Neural cell (in vitro differentiated cells): ENCODE data around the gene DCPS. TPM values are rescaled to one million over a fixed set of nuclear protein-coding genes. Genes with fewer than 3 reads are reported as not detected.
"Not testable (repeated sequence)": the region's sequence is repeated elsewhere in the genome, so short reads cannot be mapped to it uniquely, and the experiment has no call there.

Source experiments
- H2AFZ ChIP-seq: fragments of 200-600, 300-800 bp; sonication (generic), shearing (Covaris generic); 2 replicates; pipeline ENCODE4 v1.6.0; 2014; ENCODE audit warnings: low read depth, mild to moderate bottlenecking, antibody characterized with exemption, low read length, moderate library complexity
- H3F3A ChIP-seq: fragments of 200-600 bp; shearing (Covaris generic); 2 replicates; pipeline ENCODE4 v1.6.1; 2016; ENCODE audit warnings: mild to moderate bottlenecking, moderate library complexity, mixed read lengths, antibody characterized with exemption, low read length; ENCODE audit not compliant: insufficient read depth, poor library complexity, severe bottlenecking
- H3K27ac ChIP-seq: fragments of 200-600, 300-800 bp; sonication (generic), shearing (Covaris generic); 2 replicates; pipeline ENCODE4 v1.5.1; 2014; ENCODE audit warnings: mild to moderate bottlenecking, low read length, moderate library complexity
- H3K27me3 ChIP-seq: fragments of 300-800, 200-600 bp; sonication (generic), shearing (Covaris generic); 2 replicates; pipeline ENCODE4 v1.6.0; 2014; ENCODE audit warnings: mild to moderate bottlenecking, low read depth, low read length, moderate library complexity; ENCODE audit not compliant: insufficient read depth
- H3K36me3 ChIP-seq: fragments of 300-800, 200-600 bp; sonication (generic), shearing (Covaris generic); 2 replicates; pipeline ENCODE4 v1.5.1; 2014; ENCODE audit warnings: mild to moderate bottlenecking, antibody characterized with exemption, low read length, moderate library complexity; ENCODE audit not compliant: insufficient read depth
- H3K4me2 ChIP-seq: fragments of 300-800, 200-600 bp; sonication (generic), shearing (Covaris generic); 2 replicates; pipeline ENCODE4 v1.6.0; 2014; ENCODE audit warnings: mild to moderate bottlenecking, low read length
- H3K4me3 ChIP-seq: fragments of 300-800, 200-600 bp; sonication (generic), shearing (Covaris generic); 2 replicates; pipeline ENCODE4 v1.5.1; 2014; ENCODE audit warnings: mild to moderate bottlenecking, low read length, moderate library complexity
- H3K79me2 ChIP-seq: fragments of 200-600 bp; shearing (Covaris generic); replicated peaks from 2 replicates; pipeline ENCODE4 v1.6.0; 2014; ENCODE audit warnings: mild to moderate bottlenecking, low read length, moderate library complexity; ENCODE audit not compliant: insufficient read depth
- H3K9ac ChIP-seq: fragments of 300-800, 200-600 bp; sonication (generic), shearing (Covaris generic); 2 replicates; pipeline ENCODE4 v1.6.1; 2016; ENCODE audit warnings: mild to moderate bottlenecking, low read length, mixed read lengths
- H3K9me2 ChIP-seq: fragments of 200-600 bp; shearing (Covaris generic); 2 replicates; pipeline ENCODE4 v1.6.1; 2016; ENCODE audit warnings: mild to moderate bottlenecking, low read length, mixed read lengths; ENCODE audit not compliant: insufficient read depth
- H3K9me3 ChIP-seq: fragments of 200-600, 300-800 bp; sonication (generic), shearing (Covaris generic); 2 replicates; pipeline ENCODE4 v1.6.1; 2016; ENCODE audit warnings: mild to moderate bottlenecking, mixed run types, low read length, moderate library complexity, mixed read lengths
- H4K20me1 ChIP-seq: fragments of 200-600 bp; shearing (Covaris generic); 2 replicates; pipeline ENCODE4 v1.6.1; 2016; ENCODE audit warnings: mild to moderate bottlenecking, mixed run types; ENCODE audit not compliant: insufficient read depth
- EP300 ChIP-seq: fragments of 450-650 bp; conservative IDR thresholded peaks from 2 replicates; pipeline ENCODE4 v1.6.1; 2014; ENCODE audit warnings: antibody characterized with exemption, mild to moderate bottlenecking, moderate library complexity; ENCODE audit not compliant: poor library complexity, severe bottlenecking
- EZH2 ChIP-seq: fragments of 200-600, 300-800 bp; shearing (Covaris generic), sonication (generic); IDR thresholded peaks from 2 replicates; pipeline ENCODE4 v1.6.1; 2014; ENCODE audit warnings: antibody characterized with exemption, low read length, borderline replicate concordance, mild to moderate bottlenecking; ENCODE audit not compliant: insufficient read depth, poor library complexity, severe bottlenecking
- MXI1 ChIP-seq: fragments of 450-650 bp; conservative IDR thresholded peaks from 2 replicates; pipeline ENCODE4 v1.6.1; 2014; ENCODE audit warnings: antibody characterized with exemption, mild to moderate bottlenecking; ENCODE audit not compliant: poor library complexity, severe bottlenecking
- POLR2AphosphoS5 ChIP-seq: IDR thresholded peaks from 2 replicates; pipeline ENCODE4 v1.6.1; 2012
- RAD21 ChIP-seq: fragments of 450-650 bp; conservative IDR thresholded peaks from 2 replicates; pipeline ENCODE4 v1.6.1; 2014; ENCODE audit warnings: antibody characterized with exemption, mild to moderate bottlenecking, moderate library complexity
- SMC3 ChIP-seq: fragments of 450-650 bp; conservative IDR thresholded peaks from 2 replicates; pipeline ENCODE4 v1.6.1; 2014; ENCODE audit warnings: antibody characterized with exemption, mild to moderate bottlenecking, moderate library complexity; ENCODE audit not compliant: poor library complexity
- TAF1 ChIP-seq: IDR thresholded peaks from 2 replicates; pipeline ENCODE4 v1.6.1; 2012; ENCODE audit warnings: low read depth
- polyA plus RNA-seq: library from polyadenylated mRNA; depleted of rRNA; stranded (reverse); fragments of >200 nt; gene quantifications from 2 replicates; pipeline ENCODE4 v1.2.3, GENCODE V29; 2014
- TF ChIP-seq, protein P1 (sequence below): fragments of 450-650 bp; IDR thresholded peaks from 2 replicates; pipeline ENCODE4 v1.5.1; 2014; ENCODE audit warnings: antibody characterized with exemption, mild to moderate bottlenecking, moderate library complexity; ENCODE audit not compliant: poor library complexity, severe bottlenecking
- TF ChIP-seq, protein P2 (sequence below): IDR thresholded peaks from 2 replicates; pipeline ENCODE4 v1.6.1; 2012; ENCODE audit warnings: borderline replicate concordance

The DCPS gene
- polyA plus RNA-seq, 1 donor from 2014 or later: 6.4 TPM

DNA sequence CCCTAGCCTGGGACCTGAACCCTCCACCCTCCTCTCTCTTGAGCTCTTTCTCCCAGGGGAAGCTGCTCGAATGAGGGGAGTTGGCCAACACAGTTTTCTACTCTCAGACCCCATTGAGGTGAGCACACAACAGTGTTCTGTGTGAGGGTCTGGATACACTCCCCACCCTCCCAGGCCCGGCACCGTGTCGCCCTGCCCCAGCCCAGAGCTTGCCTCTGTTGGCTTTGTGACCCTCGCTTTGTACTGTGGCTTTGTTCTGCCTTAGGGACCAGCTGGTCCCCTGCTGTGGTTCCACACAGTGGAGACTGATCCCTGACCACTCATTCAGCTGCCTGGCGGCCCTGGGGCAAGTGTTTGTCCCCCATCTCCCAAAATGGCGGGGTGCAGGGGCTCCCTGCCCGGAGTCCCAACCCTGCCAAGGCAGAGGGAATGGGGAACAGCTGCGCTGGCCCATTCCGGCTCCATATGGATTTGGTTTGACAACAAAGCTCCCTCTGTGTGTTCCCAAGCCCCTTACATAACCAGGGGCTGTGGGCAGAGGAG, 59.9 kb downstream of the DCPS start:
- Histone ChIP-seq H3K27me3 (no peaks in the 10 kb centered on the region), H3K9me2 (no peaks in the 10 kb centered on the region), H3K4me3 (no peak overlapping the region), H3K9me3 (no peaks in the 10 kb centered on the region), H3K27ac (no peak overlapping the region), H3K79me2 (no peaks in the 10 kb centered on the region), H3K9ac (no peak overlapping the region), H4K20me1 (no peaks in the 10 kb centered on the region), H3K36me3 (no peaks in the 10 kb centered on the region), H3F3A (no peaks in the 10 kb centered on the region), H2AFZ (no peak overlapping the region), H3K4me2 (no peak overlapping the region)
- no peak for TF ChIP-seq MXI1
- TF ChIP-seq RAD21: no peak
- TF ChIP-seq, protein P1, sequence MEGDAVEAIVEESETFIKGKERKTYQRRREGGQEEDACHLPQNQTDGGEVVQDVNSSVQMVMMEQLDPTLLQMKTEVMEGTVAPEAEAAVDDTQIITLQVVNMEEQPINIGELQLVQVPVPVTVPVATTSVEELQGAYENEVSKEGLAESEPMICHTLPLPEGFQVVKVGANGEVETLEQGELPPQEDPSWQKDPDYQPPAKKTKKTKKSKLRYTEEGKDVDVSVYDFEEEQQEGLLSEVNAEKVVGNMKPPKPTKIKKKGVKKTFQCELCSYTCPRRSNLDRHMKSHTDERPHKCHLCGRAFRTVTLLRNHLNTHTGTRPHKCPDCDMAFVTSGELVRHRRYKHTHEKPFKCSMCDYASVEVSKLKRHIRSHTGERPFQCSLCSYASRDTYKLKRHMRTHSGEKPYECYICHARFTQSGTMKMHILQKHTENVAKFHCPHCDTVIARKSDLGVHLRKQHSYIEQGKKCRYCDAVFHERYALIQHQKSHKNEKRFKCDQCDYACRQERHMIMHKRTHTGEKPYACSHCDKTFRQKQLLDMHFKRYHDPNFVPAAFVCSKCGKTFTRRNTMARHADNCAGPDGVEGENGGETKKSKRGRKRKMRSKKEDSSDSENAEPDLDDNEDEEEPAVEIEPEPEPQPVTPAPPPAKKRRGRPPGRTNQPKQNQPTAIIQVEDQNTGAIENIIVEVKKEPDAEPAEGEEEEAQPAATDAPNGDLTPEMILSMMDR: no peak
- no peak for TF ChIP-seq POLR2AphosphoS5
- TF ChIP-seq TAF1: no peak
- TF ChIP-seq EZH2: no peak
- no peak for TF ChIP-seq SMC3
- TF ChIP-seq EP300: no peak
- TF ChIP-seq, protein P2, sequence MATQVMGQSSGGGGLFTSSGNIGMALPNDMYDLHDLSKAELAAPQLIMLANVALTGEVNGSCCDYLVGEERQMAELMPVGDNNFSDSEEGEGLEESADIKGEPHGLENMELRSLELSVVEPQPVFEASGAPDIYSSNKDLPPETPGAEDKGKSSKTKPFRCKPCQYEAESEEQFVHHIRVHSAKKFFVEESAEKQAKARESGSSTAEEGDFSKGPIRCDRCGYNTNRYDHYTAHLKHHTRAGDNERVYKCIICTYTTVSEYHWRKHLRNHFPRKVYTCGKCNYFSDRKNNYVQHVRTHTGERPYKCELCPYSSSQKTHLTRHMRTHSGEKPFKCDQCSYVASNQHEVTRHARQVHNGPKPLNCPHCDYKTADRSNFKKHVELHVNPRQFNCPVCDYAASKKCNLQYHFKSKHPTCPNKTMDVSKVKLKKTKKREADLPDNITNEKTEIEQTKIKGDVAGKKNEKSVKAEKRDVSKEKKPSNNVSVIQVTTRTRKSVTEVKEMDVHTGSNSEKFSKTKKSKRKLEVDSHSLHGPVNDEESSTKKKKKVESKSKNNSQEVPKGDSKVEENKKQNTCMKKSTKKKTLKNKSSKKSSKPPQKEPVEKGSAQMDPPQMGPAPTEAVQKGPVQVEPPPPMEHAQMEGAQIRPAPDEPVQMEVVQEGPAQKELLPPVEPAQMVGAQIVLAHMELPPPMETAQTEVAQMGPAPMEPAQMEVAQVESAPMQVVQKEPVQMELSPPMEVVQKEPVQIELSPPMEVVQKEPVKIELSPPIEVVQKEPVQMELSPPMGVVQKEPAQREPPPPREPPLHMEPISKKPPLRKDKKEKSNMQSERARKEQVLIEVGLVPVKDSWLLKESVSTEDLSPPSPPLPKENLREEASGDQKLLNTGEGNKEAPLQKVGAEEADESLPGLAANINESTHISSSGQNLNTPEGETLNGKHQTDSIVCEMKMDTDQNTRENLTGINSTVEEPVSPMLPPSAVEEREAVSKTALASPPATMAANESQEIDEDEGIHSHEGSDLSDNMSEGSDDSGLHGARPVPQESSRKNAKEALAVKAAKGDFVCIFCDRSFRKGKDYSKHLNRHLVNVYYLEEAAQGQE: no peak

DNA sequence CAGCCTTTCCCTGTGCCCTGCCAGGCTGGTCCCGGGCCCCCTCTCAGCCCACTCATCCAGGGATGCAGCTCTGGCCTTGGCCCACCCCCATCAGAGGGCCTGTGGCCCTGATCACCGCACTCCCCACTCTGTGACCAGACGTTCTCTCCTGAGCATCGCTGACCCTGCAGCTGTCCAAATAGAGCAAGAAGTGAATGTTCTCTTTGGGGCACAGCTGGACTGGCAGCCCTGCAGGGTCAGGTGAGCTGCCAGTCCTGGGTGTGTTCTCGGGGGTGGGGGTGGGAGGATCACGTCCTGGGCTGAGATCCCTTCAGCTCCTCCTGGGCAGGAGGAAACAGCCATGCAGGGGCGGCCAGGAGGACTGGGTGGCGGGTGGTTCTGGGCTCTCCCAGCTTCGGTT, 60.9 kb downstream of the DCPS start:
- H3K27ac ChIP-seq, H3K9ac ChIP-seq, H4K20me1 ChIP-seq, H2AFZ ChIP-seq, H3K9me3 ChIP-seq, H3F3A ChIP-seq, H3K4me2 ChIP-seq, H3K9me2 ChIP-seq, H3K27me3 ChIP-seq, H3K79me2 ChIP-seq, H3K36me3 ChIP-seq, H3K4me3 ChIP-seq: not testable (repeated sequence)

- H3K9me3 ChIP-seq, H3K9me2 ChIP-seq, H3F3A ChIP-seq, H3K9ac ChIP-seq, H3K4me2 ChIP-seq, H3K27me3 ChIP-seq, H3K27ac ChIP-seq, H3K36me3 ChIP-seq, H3K4me3 ChIP-seq, H4K20me1 ChIP-seq, H3K79me2 ChIP-seq, H2AFZ ChIP-seq: not testable (repeated sequence)
Measured at GRCh38 chr11:126365508-126365907, 61.6 kb downstream of the DCPS start.
